GM18868 (cell line): Measurements from ENCODE around the gene KLC3.
"Not testable (repeated sequence)": the region's sequence is repeated elsewhere in the genome, so short reads cannot be mapped to it uniquely, and the experiment has no call there.

Experiments
- ATAC-seq: cut with Tn5 transposase; IDR thresholded peaks from one replicate; pipeline ENCODE4 v1.9.1; 2021; ENCODE audit warnings: mild to moderate bottlenecking, moderate library complexity; ENCODE audit not compliant: unreplicated experiment

The KLC3 gene

GRCh38 chr19:45315304-45315703, 25.2 kb upstream of the KLC3 start:
- no peak for ATAC-seq

- no peak for ATAC-seq
Measured at GRCh38 chr19:45320997-45321775, 19.4 kb upstream of the KLC3 start.

GRCh38 chr19:45321848-45322247, 18.7 kb upstream of the KLC3 start:
- no peak for ATAC-seq

GRCh38 chr19:45322311-45322710, 18.2 kb upstream of the KLC3 start:
- ATAC-seq: no peak

- no peak for ATAC-seq
Measured at GRCh38 chr19:45322744-45323281, 17.7 kb upstream of the KLC3 start, which contains the start of gene CKM. CKM (minus strand) TSS chr19:45322875; CDS start chr19:45319713, 3,162 bp downstream.

GRCh38 chr19:45323671-45324081, 16.9 kb upstream of the KLC3 start:
- no peak for ATAC-seq

- no peak for ATAC-seq
Measured at GRCh38 chr19:45324349-45324907, 16.1 kb upstream of the KLC3 start.

GRCh38 chr19:45327404-45328143, 13.0 kb upstream of the KLC3 start:
- ATAC-seq: no peak

- ATAC-seq: no peak
Measured at GRCh38 chr19:45331411-45331810, 9.1 kb upstream of the KLC3 start.

- ATAC-seq: no peak
Measured at GRCh38 chr19:45333609-45334303, 6.8 kb upstream of the KLC3 start.

- not testable (repeated sequence) for ATAC-seq
Measured at GRCh38 chr19:45334881-45335280, 5.7 kb upstream of the KLC3 start.

GRCh38 chr19:45336696-45337251, 3.8 kb upstream of the KLC3 start:
- no peak for ATAC-seq

GRCh38 chr19:45339629-45340028, 921 bp upstream of the KLC3 start:
- ATAC-seq: no peak

GRCh38 chr19:45340899-45341453, 426 bp downstream of the KLC3 start:
- ATAC-seq: no peak

- ATAC-seq: no peak
Measured at GRCh38 chr19:45342911-45343310, 2.4 kb downstream of the KLC3 start.

GRCh38 chr19:45344621-45345505, 4.3 kb downstream of the KLC3 start:
- no peak for ATAC-seq

- ATAC-seq: no peak
Measured at GRCh38 chr19:45345506-45345860, 4.9 kb downstream of the KLC3 start.

GRCh38 chr19:45346449-45346848, 5.9 kb downstream of the KLC3 start:
- ATAC-seq: no peak

- ATAC-seq: no peak
Measured at GRCh38 chr19:45347570-45348366, 7.2 kb downstream of the KLC3 start.
